Loucy (cell line): ENCODE data around the gene NCOA1.

Source experiments
- H2AFZ ChIP-seq: fragments of 200-600 bp; sonication (generic); 2 replicates; pipeline ENCODE4 v1.6.0; 2016; ENCODE audit warnings: antibody characterized with exemption, mild to moderate bottlenecking, low read length, moderate library complexity
- H3F3A ChIP-seq: fragments of 200-600 bp; 2 replicates; pipeline ENCODE4 v1.6.0; 2016; ENCODE audit warnings: antibody characterized with exemption, low read depth, mild to moderate bottlenecking
- H3K27me3 ChIP-seq: fragments of 200-600 bp; sonication (generic); 2 replicates; pipeline ENCODE4 v1.6.1; 2014; ENCODE audit warnings: low read length, mild to moderate bottlenecking; ENCODE audit not compliant: insufficient read depth, poor library complexity, severe bottlenecking
- H3K36me3 ChIP-seq: fragments of 200-600 bp; sonication (generic); 2 replicates; pipeline ENCODE4 v1.6.1; 2016; ENCODE audit warnings: low read length; ENCODE audit not compliant: insufficient read depth
- H3K4me1 ChIP-seq: fragments of 200-600 bp; sonication (generic); 2 replicates; pipeline ENCODE4 v1.5.1; 2014; ENCODE audit warnings: low read length, mild to moderate bottlenecking; ENCODE audit not compliant: insufficient read depth, poor library complexity, severe bottlenecking
- H3K4me2 ChIP-seq: fragments of 200-600 bp; sonication (generic); 2 replicates; pipeline ENCODE4 v1.6.0; 2014; ENCODE audit warnings: antibody characterized with exemption, low read length, low read depth, mild to moderate bottlenecking; ENCODE audit not compliant: poor library complexity, severe bottlenecking
- H3K4me3 ChIP-seq: fragments of 200-600 bp; sonication (generic); 2 replicates; pipeline ENCODE4 v1.5.1; 2014; ENCODE audit warnings: low read length, mild to moderate bottlenecking, mixed read lengths; ENCODE audit not compliant: poor library complexity, severe bottlenecking
- H3K79me2 ChIP-seq: fragments of 200-600 bp; sonication (generic); 2 replicates; pipeline ENCODE4 v1.6.1; 2014; ENCODE audit warnings: low read length; ENCODE audit not compliant: insufficient read depth
- H3K9ac ChIP-seq: fragments of 200-600 bp; sonication (generic); 2 replicates; pipeline ENCODE4 v1.6.0; 2014; ENCODE audit warnings: mild to moderate bottlenecking, low read depth, low read length, moderate library complexity; ENCODE audit not compliant: poor library complexity, severe bottlenecking
- H3K9me2 ChIP-seq: fragments of 200-600 bp; sonication (generic); replicated peaks from 2 replicates; pipeline ENCODE4 v1.6.1; 2016; ENCODE audit warnings: low read depth, low read length, mixed read lengths
- H3K9me3 ChIP-seq: fragments of 200-600 bp; sonication (generic); 2 replicates; pipeline ENCODE4 v1.6.1; 2014; ENCODE audit warnings: mild to moderate bottlenecking, antibody characterized with exemption, low read length, low read depth; ENCODE audit not compliant: insufficient read depth
- H4K20me1 ChIP-seq: fragments of 200-600 bp; sonication (generic); 2 replicates; pipeline ENCODE4 v1.6.0; 2014; ENCODE audit warnings: antibody characterized with exemption, low read length, mild to moderate bottlenecking; ENCODE audit not compliant: insufficient read depth, poor library complexity, severe bottlenecking
- CTCF ChIP-seq: fragments of 200-600 bp; sonication (generic); conservative IDR thresholded peaks from 2 replicates; pipeline ENCODE4 v1.5.1; 2014; ENCODE audit warnings: mild to moderate bottlenecking, antibody characterized with exemption, low read length
- EZH2phosphoT487 ChIP-seq: fragments of 200-600 bp; IDR thresholded peaks from 2 replicates; pipeline ENCODE4 v1.6.1; 2018; ENCODE audit warnings: antibody characterized with exemption, mild to moderate bottlenecking, moderate library complexity, borderline replicate concordance

The NCOA1 gene

DNA sequence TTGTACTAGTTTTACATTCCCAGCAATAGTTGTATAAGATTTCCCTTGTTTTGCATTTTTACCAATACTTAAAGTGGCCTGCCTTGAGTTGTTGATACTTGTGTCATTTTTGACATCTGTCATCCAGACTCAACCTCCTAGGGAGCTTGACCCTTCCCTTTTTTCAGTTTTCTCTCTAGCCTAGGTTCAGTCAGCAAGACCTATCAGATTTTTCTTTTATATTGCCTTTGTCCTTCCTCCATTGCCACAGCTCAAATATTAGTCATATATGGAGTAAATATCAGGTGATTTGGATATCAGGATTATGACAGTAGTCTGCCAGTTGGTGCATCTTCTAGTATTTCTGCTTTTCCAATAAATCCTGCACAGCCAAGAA lies 315.6 kb downstream of the NCOA1 start:
- Histone ChIP-seq H4K20me1 (peaks cover 15% of the 10 kb centered on the region), H3F3A (no peaks in the 10 kb centered on the region; the same call in 1 of the 2 replicates), H3K9me3 (no peaks in the 10 kb centered on the region), H3K36me3 (peaks cover 19% of the 10 kb centered on the region; the same call in 1 of the 2 replicates), H3K27me3 (no peaks in the 10 kb centered on the region), H3K79me2 (peaks cover 57% of the 10 kb centered on the region), H2AFZ (no peak overlapping the region), H3K4me3 (no peak overlapping the region), H3K9ac (no peak overlapping the region), H3K4me1 (no peaks in the 10 kb centered on the region), H3K4me2 (no peak overlapping the region), H3K9me2 (no peaks in the 10 kb centered on the region)
- TF ChIP-seq EZH2phosphoT487, result no peak
- no peak for TF ChIP-seq CTCF

DNA sequence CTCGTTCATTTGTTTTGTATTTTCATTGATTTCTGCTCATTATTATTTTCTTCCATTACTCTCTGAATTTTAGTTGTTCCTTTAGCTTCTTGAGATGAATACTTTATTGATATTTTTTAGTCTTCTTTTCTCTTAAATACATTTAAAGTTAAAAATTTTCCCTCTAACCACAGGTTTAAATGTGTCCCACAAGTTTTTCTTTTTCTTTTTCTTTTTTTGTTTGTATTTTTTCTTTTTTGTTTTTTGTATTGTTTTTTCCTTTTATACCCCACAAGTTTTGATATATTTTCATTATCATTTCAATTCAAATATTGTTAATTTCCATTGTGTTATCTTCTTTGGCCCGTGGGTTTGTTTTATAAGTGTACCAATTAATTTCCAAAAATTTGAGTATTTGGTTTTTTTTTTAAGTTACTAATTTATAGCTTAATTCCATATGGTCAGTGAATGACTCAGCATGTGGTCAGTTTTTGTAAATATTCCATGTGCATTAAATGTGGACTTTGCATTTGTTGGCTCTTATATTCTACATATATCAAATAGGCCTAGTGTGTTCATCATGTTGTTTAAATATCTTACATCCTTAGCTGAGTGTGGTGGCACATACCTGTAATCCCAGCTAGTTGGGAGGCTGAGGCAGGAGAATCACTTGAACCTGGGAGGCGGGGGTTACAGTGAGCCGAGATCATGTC lies 318.4 kb downstream of the NCOA1 start:
- Histone ChIP-seq H2AFZ (no peak overlapping the region), H3F3A (no peaks in the 10 kb centered on the region; the same call in 1 of the 2 replicates), H3K36me3 (peaks cover 35% of the 10 kb centered on the region; the same call in 1 of the 2 replicates), H3K9ac (no peak overlapping the region), H3K4me3 (no peak overlapping the region), H3K9me3 (no peaks in the 10 kb centered on the region), H3K4me2 (no peak overlapping the region), H4K20me1 (peaks cover 15% of the 10 kb centered on the region), H3K4me1 (no peaks in the 10 kb centered on the region), H3K9me2 (no peaks in the 10 kb centered on the region), H3K79me2 (peaks cover 83% of the 10 kb centered on the region), H3K27me3 (no peaks in the 10 kb centered on the region)
- TF ChIP-seq EZH2phosphoT487 (no peak), CTCF (no peak)

DNA sequence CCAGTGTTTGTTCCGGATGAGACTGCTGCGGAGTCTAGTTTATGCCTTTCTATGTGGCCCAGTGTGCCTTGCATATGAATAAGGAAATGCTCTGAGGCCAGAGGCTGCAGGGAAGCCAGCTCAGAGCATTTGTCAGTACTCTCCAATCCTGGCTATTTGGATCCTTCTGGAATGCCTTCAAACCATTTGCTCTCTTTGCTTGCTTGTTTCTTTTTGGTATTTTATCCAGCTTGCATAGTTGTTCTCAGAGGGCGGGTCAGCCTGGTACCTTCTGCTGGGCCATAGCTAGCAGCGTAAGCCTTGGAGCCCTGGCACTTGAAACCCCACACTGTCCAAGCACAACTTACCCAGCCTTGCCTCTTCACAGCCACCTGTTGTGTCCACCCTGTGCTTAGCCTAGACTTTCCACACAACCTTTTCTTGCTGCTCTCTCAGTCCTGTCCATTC lies 322.7 kb downstream of the NCOA1 start:
- H3F3A ChIP-seq, result no peaks in the 10 kb centered on the region
- no peak for TF ChIP-seq CTCF
- no peak for TF ChIP-seq EZH2phosphoT487
- peaks cover 62% of the 10 kb centered on the region for H3K36me3 ChIP-seq
- no peaks in the 10 kb centered on the region for H3K9me2 ChIP-seq
- H2AFZ ChIP-seq, result no peak overlapping the region
- peaks cover 59% of the 10 kb centered on the region for H3K79me2 ChIP-seq
- H3K9me3 ChIP-seq, result no peaks in the 10 kb centered on the region
- no peak overlapping the region for H3K9ac ChIP-seq
- H3K4me3 ChIP-seq, result no peak overlapping the region
- no peaks in the 10 kb centered on the region for H3K27me3 ChIP-seq
- no peaks in the 10 kb centered on the region for H3K4me1 ChIP-seq
- peaks cover 8% of the 10 kb centered on the region for H4K20me1 ChIP-seq
- no peak overlapping the region for H3K4me2 ChIP-seq
